Left colon (tissue), 2 donors: ENCODE data around the gene KCNJ18. TPM values are rescaled to one million over a fixed set of nuclear protein-coding genes. Genes with fewer than 3 reads are reported as not detected.
"Not testable (repeated sequence)": the region's sequence is repeated elsewhere in the genome, so short reads cannot be mapped to it uniquely, and the experiment has no call there.

Experiments used
- ATAC-seq: fragments of 200-7000 bp; cut with Tn5 transposase; one replicate; pipeline ENCODE4 v1.9.1; 2020; ENCODE audit warnings: mild to moderate bottlenecking, moderate library complexity
- DNase-seq, 2 donors: peaks; one replicate each; pipeline ENCODE4 v3.0.0-alpha.2; 2020
- intact Hi-C, 2 donors: fragments of 100-400 bp; cut with DNase I in 1 of 2; cut with micrococcal nuclease in 1 of 2; formaldehyde crosslinking; loops; one replicate each; pipeline versions ENCODE4 v1.11.2 to v1.14.0; 2022; cut with DNase I, micrococcal nuclease
- total RNA-seq, 2 donors: library from RNA; stranded (reverse); fragmentation: NEBNext Ultra II Directional; extraction: Animal tissue kit (Norgen Biotek cat#: 25700); gene quantifications; one replicate each; pipeline ENCODE4 v1.2.1, GENCODE V29; 2021
- donor health status: DM: no; HTN: no; CAD: no.
- donor health status: DM: yes; HTN: yes; CAD: no.

The KCNJ18 gene
- total RNA-seq, 2 donors from 2014 or later = not detected

GRCh38 chr17:21697508-21697860 is 5.2 kb downstream of the KCNJ18 start:
- ATAC-seq, intact Hi-C loops: not testable (repeated sequence)

GRCh38 chr17:21698437-21699075 is 6.2 kb downstream of the KCNJ18 start:
- intact Hi-C loops, DNase-seq: not testable (repeated sequence)
- ATAC-seq = peak; percentile 48

More at GRCh38 chr17:21697508-21697860, 5.2 kb downstream of the KCNJ18 start:
- not testable (repeated sequence) for DNase-seq

GRCh38 chr17:21699124-21699523 is 6.8 kb downstream of the KCNJ18 start:
- intact Hi-C loops, DNase-seq: not testable (repeated sequence)
- peak; percentile 71 for ATAC-seq

- DNase-seq, intact Hi-C loops: not testable (repeated sequence)
- peak; percentile 43 for ATAC-seq
Observed at GRCh38 chr17:21699573-21700236, 7.4 kb downstream of the KCNJ18 start.

- DNase-seq, ATAC-seq, intact Hi-C loops: not testable (repeated sequence)
Observed at GRCh38 chr17:21701090-21701489, 8.8 kb downstream of the KCNJ18 start.

GRCh38 chr17:21702029-21702428 is 9.7 kb downstream of the KCNJ18 start:
- ATAC-seq, DNase-seq, intact Hi-C loops: not testable (repeated sequence)

GRCh38 chr17:21702521-21702920 is 10.2 kb downstream of the KCNJ18 start:
- intact Hi-C loops, ATAC-seq, DNase-seq: not testable (repeated sequence)

GRCh38 chr17:21702940-21703640 is 10.8 kb downstream of the KCNJ18 start:
- ATAC-seq, intact Hi-C loops, DNase-seq: not testable (repeated sequence)

- DNase-seq = not testable (repeated sequence)
Observed at GRCh38 chr17:21703891-21704872, 11.9 kb downstream of the KCNJ18 start.

GRCh38 chr17:21705021-21705601 is 12.8 kb downstream of the KCNJ18 start:
- intact Hi-C loops = no loop called here
- no peak for ATAC-seq
- no peak for DNase-seq

More at GRCh38 chr17:21703891-21704872, 11.9 kb downstream of the KCNJ18 start:
- ATAC-seq, intact Hi-C loops: not testable (repeated sequence)

GRCh38 chr17:21705746-21706145 is 13.4 kb downstream of the KCNJ18 start:
- intact Hi-C loops, DNase-seq, ATAC-seq: not testable (repeated sequence)

GRCh38 chr17:21706546-21706945 is 14.2 kb downstream of the KCNJ18 start:
- DNase-seq, intact Hi-C loops, ATAC-seq: not testable (repeated sequence)

- DNase-seq, intact Hi-C loops, ATAC-seq: not testable (repeated sequence)
Observed at GRCh38 chr17:21707131-21707530, 14.8 kb downstream of the KCNJ18 start.

GRCh38 chr17:21707711-21708611 is 15.6 kb downstream of the KCNJ18 start:
- DNase-seq, intact Hi-C loops: not testable (repeated sequence)
- peak; percentile 78 for ATAC-seq

GRCh38 chr17:21708612-21709535 is 16.6 kb downstream of the KCNJ18 start:
- ATAC-seq, intact Hi-C loops, DNase-seq: not testable (repeated sequence)

- intact Hi-C loops, DNase-seq, ATAC-seq: not testable (repeated sequence)
Observed at GRCh38 chr17:21709994-21710393, 17.7 kb downstream of the KCNJ18 start.
